ENCODE data around the gene DUOX2. TPM values are rescaled to one million over a fixed set of nuclear protein-coding genes. Genes with fewer than 3 reads are reported as not detected.
A peak's percentile ranks its signal among the peaks of the same experiment; 100 is the strongest.
"Not testable (repeated sequence)": the region's sequence is repeated elsewhere in the genome, so short reads cannot be mapped to it uniquely, and the experiment has no call there.

DUOX2 gene
- total RNA-seq, 1 experiment from 2014 or later = 0.04 TPM

DNA sequence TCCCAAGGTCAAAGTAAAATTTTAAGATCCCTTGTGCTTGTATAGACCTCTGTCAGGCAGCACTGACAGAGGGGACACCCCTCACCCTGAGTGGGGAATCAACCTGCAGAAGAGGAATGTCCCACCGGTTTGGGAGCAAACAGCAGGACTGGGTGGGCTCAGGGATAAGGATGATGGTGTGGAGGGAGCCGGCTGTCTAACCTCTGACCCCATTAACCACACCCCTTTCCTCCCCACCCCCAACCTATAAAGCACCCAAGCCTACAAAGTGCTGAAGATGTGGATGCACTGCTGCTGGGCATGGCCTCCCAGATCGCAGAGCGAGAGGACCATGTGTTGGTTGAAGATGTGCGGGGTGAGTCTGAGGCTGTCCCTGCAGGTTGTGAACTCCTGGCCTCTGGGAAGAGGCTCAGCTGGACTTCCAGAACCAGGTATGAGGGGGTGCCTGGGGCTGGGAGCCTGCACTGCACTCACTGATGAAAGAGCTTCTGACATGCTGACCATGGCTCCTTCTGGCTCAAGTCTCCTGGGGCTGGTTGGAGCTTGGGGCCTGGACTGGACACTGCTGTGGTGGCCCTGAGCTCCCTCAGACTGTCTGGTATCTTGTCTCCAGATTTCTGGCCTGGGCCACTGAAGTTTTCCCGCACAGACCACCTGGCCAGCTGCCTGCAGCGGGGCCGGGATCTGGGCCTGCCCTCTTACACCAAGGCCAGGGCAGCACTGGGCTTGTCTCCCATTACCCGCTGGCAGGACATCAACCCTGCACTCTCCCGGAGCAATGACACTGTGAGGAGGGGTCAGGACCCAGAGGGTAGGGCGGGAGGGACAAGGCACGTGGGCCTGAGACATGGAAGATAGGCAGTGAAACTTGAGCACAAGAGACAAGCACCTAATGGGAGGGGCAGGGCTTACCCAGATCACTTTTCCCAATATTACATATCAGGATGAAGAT, 25.1 kb upstream of the DUOX2 start:
- DNase-seq (ENCODE audit: low spot score) = no peak

DNA sequence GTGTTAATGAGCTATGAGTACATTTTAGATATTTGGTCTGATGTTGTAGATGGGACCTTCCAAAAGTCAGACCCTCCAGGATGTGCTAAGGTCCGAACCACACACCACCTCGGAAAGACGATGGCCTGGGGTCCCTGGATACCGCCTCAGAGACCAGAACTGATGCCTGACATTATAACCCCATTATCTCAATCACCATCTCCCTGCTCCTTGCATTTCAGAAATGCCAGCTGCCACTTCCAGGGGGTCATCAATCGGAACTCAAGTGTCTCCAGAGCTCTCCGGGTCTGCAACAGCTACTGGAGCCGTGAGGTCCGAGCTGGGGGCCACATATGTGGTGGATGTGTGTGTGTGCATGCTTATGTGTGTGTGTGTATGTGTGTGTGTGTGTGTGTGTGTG, 23.7 kb upstream of the DUOX2 start:
- no peak for DNase-seq (ENCODE audit: low spot score)

DNA sequence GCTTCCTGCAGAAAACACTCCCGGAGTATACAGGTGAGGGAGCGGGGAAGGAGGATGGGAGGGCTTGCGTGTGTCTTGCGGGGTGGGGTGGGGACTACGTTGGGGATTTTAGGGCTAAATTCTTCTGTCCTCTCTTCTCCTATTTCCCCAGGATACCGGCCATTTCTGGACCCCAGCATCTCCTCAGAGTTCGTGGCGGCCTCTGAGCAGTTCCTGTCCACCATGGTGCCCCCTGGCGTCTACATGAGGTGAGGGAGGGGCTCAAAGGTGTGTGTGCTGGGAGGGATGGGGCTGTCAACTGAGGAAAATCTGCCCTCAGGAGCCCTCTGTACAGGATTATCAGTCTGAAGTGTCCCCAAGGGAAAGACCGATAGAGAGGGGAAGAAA, 22.4 kb upstream of the DUOX2 start:
- no peak for DNase-seq (ENCODE audit: low spot score)

DNA sequence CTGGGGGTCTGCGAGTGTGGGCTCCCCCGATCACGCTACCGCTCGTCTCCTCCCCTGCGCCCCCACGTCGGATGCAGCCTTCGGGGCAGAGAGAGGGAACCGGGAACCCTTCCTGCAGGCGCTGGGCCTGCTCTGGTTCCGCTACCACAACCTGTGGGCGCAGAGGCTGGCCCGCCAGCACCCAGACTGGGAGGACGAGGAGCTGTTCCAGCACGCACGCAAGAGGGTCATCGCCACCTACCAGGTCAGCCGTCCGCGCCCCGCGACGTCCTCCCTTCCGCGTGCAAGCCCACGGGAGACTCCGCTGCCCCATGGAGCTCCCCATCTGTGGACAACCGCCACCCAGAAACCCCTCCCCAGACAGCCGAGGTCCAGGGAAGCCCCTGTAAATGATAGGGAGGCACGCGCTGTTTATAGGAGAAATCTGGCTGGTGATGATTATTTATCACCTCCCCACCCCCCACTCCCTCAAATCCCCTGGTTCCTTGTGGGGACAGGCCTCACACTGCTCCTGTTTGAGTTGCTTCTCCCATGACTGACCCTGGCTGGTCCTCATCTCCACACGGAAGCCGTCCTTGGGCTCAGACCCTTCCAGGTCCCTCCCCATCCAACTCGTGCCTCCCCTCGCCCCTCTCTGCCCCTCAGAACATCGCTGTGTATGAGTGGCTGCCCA, 21.9 kb upstream of the DUOX2 start:
- not testable (repeated sequence) for DNase-seq (ENCODE audit: low spot score)

DNA sequence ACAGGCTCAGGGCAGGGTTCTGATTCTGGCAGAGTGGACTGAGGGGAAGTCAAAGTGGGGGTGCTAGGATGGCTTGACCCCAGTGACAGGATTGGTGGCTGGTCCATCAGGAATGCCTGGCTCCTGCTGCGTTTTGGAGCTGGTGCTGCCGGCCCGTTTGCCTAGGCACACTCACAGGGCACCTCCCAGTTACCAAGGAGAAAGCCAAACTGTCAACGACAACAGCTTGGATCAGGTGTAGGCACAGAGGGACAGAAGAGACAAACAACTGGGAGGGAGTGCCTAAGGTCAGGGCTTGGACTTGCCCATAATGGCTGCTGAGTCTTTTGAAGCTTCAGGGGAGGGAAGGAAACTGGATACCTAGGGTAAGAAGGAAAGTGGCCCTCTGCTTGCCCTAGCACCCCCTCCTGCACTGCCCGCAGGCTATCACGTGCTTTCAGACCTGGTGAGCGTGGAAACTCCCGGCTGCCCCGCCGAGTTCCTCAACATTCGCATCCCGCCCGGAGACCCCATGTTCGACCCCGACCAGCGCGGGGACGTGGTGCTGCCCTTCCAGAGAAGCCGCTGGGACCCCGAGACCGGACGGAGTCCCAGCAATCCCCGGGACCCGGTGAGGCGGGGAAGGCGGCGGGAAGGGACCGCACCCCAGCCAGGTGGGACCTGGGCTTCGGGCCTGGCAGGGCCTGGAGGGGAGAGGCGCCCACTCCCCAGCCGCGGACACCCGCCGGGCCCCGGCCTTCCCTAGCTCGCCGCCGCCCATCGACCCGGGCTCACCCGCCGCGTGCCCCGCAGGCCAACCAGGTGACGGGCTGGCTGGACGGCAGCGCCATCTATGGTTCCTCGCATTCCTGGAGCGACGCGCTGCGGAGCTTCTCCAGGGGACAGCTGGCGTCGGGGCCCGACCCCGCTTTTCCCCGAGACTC, 21.0 kb upstream of the DUOX2 start:
- DNase-seq (ENCODE audit: low spot score) = no peak

DNA sequence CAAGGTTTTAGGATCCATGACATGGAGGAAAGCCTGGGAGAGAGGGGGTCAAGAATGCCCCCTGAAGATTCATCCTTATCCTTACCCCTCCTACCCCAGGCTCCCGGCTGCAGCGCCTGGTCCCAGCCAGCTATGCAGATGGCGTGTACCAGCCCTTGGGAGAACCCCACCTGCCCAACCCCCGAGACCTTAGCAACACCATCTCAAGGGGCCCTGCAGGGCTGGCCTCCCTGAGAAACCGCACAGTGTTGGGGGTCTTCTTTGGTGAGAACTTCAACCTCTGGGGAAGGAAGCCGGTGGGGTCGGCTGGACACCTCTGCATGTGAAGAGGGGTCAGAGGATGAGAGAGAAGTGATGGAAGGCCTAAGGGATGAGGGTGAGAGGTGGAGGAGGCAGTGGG, 20.1 kb upstream of the DUOX2 start:
- no peak for DNase-seq (ENCODE audit: low spot score)

DNA sequence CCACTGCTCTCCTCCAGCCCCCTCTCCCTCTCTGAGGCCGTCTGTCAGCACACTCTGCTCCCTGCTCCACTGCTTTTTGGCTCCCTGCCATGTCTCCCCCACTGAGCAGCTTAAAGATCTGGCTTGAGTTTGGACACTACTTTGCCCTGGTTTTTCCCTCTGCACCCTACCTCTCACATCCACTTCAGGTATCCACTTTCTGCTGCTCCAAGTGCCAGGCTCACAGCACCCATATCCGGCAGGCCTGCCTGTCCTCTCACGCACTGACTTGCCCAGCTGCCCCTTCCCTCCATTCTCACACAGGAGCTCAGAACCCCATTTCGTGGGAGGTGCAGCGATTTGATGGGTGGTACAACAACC, 19.6 kb upstream of the DUOX2 start:
- no peak for DNase-seq (ENCODE audit: low spot score)

DNA sequence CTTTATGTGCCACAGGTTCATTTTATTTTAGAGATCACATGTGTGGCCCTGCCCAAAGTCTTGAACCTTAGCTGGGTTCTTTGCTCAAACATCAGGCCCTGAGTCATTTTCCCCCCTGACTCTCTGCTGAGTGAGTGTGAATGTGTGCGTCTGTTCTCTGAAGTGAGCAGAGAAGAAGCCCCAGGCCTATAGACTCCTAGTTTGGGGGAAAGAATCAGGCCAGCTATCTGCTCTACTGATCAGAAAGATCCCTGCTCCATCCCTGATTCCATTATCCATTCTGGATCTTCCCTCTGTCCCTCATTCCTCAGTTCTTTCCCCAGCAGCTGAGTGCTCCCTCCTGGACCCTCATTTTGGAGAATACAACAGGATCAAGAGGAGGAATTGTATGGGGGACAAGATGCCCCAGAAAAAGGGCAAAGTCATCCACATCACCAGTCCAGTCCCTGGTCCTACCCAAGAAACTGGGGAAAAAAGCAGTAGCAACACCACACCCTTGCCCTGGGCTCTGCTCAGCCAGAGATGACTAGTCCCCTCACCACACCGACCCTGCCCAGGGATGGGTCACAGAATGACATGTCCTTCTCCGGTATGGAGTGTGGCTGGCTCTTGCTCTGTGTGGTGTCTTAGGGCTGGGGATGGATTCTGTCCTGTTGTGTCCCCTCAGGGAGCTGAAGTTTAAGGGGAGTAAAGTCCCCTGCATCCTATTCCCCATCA, 19.0 kb upstream of the DUOX2 start:
- no peak for DNase-seq (ENCODE audit: low spot score)

DNA sequence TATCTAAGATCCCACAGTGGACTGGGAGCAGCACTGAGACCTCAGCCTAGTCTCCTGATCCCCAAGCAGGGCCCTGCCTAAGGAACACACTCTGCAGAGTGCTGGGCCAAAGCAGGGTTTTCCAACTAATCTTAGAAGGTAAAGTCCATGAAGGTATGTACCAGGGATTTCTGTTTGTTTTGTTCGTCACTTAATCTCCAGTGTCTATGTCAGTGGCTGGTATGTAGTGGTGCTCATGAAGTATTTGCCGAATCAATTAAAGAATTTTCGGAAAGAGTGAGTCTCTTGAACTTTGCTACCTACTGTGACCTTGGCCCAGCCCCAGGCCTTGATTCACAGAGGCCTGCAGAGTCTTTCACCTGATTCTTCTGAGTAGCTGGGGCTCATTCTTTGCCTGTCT, 17.5 kb upstream of the DUOX2 start:
- DNase-seq (ENCODE audit: low spot score) = no peak

DNA sequence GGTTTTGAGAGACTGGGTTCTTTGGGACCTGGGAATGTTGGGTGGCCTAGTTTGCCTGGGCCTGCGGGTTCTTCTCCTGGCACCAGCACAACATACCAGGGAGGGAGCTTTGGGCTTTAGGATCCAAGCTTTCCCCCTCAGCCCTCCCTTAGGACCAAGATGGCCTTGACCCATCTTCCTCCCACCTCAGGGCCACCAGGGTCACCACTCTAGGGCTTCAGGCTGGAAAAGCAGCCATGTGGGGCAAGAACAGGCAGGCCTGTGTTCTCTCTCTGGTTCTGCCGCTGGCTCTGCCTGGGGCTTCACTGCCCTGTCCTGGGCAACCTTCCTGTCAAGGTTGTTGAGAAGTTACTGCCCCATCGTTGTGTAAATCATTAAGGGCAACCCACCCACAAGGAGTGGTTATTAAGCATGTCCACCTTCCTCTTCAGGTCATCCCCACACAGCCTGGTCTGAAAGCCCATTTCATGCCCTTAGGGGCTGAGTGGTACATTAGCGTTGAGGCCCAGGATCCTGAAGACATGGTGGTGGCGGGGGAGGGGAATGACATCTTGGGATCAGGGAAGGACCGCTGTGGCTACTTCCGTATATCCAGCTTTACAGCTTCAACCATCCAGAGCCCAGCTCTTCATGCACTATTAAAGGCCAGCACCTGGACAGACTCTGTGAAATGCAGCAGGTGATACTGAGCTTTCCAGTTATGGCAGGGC, 16.5 kb upstream of the DUOX2 start:
- DNase-seq (ENCODE audit: low spot score) = no peak

DNA sequence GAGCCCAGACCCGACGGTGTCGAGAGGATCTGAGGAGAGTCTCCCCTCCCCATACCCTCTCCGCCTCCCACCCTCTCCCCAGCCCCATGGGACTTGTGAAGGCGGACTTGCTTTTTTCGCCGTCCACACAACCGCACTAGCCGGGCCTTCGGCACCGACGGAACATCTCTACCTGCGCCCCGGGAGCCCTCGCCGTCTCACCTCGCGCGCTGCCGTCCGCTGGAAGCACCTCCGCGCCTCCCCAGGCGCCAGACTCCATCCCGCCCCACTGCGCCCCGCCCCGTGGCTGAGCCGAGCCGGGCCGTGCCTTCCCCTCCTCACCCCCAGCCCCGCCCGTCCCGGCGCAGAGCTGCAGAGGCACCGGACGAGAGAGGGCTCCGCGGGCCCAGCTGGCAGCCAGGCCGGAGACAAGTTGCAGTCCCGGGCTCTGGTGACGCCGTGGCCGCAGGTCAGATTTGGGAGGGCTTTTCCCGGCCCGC, 15.7 kb upstream of the DUOX2 start, which contains the start of the genes DUOX1 and DUOXA1:
DUOX1 (plus strand) TSS at position 344 of the 479 bp plus-strand sequence. CDS start 1,973 bp downstream, outside the sequence.
DUOXA1 (minus strand) TSS at position 229 of the 479 bp plus-strand sequence. CDS start 6,865 bp downstream, outside the sequence.
- DNase-seq (ENCODE audit: low spot score) = no peak

DNA sequence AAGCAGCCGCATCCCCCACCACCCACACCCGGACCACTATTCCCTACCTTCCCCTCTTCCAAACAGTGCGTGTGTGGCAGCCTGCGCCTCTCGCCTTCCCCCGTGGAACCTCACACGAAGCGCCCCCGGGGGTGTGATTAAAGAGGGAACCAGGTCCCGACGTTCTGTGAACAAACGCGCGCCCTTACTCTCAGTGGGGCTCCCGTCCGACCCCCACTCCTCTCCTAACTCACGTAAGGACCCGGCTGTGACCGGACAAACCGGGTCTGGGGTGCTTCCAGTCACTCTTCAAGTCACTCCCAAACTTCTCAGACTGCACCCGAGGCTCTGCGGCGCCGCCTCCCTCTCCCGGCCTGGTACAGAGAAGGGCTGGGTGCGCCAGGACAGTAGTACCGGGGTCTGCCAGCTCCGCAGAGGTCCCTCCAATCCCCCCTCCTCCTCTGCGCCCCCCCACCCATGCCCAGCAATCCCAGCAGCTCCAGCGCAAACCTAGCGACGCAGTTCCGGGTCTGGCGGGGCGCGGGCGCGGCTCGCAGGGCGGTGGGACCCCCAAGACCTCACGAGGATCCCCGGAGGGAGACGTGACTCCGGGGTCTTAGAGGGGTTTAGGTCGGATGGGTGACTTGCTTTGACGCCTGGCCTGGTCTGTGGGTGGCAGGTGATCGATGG, 15.1 kb upstream of the DUOX2 start:
- DNase-seq (ENCODE audit: low spot score) = no peak

DNA sequence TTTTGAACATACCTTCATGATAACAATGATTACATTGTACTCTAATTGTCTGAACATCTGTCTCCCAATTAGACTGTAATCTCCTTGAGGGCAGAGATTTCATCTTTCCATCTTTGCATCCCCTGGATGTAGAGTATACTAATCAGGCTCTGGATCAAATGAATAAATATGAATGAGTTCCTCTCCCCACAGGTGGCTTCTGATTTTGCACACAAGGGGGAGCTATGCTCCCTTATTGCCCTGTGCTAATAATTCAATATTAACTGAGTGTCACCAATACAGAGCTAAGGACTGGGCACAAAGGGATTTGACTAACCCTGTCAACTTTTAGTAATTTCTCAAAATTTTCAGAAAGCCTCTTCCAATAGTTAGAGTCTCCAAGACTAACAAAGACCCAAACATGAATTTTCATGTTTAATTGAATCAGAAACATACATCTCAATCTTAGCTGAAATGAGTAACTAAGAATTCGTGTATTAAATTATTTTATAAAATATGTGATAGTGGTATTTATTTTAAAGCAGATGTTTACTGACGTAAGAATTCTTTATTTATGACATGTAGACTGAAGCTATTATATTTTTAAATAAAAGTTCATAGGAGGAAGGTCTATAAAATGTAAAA, 12.7 kb upstream of the DUOX2 start:
- DNase-seq (ENCODE audit: low spot score) = no peak

DNA sequence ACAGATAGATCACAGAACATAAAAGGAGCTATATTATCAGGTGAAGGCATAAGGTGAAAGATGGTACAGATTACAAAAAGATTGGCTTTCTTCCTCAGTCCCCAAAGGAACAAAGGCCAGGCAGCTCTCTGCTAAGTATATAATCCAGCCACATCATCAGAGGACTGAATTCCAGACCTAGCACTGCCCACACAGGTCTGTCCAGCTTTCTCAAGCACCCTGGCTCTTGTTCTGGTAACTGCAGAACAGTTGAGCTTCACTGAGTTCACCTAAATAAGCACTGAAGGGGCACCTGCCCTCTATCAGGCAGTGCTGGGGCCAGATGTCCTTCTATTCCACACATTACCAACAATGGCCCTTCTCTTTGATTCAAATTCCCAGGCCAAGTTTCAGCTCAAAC, 9.4 kb upstream of the DUOX2 start:
- no peak for DNase-seq (ENCODE audit: low spot score)

DNA sequence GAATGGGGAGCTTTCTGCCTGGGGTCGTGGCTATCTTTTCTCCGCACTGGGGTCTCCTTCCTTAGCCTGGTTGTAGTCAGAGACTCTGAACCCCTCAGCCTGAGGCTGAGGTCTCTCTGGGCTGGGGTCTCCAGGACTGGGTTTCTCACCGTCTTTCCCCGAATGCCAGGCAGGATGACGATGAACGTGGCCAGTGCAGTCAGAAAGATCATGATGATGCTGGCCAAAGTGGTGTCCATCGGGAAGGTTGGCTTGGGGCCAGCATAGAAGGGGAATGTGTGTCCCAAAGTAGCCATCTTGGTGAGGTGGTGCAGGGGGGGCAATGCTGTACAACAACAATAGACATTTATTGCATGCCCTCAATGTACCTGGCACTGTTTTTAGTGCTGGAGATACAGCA, 8.7 kb upstream of the DUOX2 start:
- no peak for DNase-seq (ENCODE audit: low spot score)

DNA sequence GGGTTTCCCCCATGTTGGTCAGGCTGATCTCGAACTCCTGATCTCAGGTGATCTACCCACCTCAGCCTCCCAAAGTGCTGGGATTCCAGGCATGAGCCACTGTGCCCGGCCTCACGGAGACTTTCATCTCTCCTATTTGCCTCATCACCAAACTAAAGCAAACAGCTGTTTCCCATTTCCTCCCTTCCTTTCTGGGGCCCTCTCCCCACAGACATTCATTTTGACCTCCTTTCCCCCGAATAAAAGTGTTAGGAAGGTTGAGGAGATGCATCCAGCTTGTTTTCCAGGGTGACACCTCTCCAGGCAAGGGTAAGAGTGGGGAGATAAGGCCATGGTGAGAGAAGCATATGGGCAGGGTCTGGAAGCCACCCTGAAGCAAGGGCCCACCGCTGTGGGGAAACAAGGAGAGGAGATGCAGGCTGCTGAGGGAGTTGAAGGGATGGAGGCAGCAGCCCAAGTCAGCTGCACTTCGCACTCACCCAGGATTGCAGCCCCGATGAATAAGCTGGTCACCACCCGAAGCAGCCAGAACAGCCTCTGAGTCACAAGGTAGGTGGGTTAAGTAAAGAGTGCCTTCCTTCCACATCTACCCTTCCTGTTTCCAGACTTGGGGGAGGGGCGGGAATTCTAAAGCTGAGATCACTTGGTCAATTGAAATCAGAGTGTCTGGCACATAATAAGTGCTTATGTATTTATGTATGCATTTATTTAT, 7.9 kb upstream of the DUOX2 start:
- peak; percentile 56 for DNase-seq (ENCODE audit: low spot score)

DNA sequence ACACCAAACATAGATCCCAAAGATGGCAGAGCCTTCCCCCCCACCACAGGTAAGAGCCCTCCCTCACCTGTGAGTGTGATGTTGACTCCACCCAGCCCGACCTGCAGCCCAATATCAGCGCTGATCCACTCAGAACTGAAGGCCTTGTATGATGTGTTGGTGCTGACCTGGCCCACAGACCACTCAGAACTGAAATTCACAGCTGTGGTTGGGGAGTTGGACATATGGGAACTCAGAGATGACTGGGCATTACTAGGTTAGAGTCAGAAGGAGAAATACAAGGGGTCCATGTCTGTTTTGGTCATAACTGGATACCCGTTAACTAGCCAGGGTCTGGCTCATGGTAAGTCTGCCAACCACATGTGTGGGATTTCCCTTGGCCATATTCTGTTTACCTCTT, 7.0 kb upstream of the DUOX2 start:
- no peak for DNase-seq (ENCODE audit: low spot score)

DNA sequence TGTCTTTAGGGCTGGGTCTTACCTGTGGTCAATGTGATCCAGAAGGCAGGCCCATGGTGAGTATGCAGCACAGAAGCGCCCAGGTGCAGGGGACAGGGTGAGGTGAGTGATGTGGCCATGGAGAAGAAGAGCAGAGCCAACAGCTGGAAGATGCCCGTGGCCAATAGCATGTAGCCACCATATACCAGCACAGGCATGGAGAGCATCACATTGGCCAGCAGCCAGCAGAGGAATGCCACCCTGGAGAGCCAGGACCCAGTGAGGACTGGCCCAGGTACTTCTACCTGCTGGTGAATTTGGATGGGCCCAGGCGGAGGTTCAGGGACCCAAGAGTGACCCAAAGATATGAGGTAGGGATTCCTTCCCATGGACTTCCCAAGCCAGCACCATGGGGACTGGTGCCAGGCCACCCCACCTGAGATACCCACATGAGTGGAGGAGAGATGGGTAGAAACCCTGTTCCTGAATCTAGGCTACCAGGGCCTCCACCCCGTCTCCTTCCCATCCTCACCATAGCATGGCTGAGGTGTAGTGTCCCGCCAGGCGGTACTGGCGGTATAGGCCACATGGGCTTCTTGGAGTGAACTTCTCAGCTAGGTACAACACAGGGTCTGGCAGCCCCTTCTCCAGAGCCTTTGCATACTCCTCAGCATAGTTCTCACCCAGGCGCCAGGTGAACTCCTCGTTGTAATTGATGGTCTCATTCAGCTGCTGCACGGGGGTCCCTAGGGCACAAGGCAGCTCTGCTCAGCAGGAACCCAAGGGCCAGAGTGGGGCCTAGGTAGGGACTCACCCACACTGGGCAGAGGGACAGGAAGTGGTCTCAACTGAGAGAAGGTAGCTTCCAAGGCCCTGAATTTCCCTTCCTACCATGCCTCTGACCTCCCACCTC, 6.4 kb upstream of the DUOX2 start:
- no peak for DNase-seq (ENCODE audit: low spot score)
